ENCODE results near the gene MRFAP1L1. TPM values are rescaled to one million over a fixed set of nuclear protein-coding genes. Genes with fewer than 3 reads are reported as not detected.

The MRFAP1L1 gene
- total RNA-seq, 1 donor from 2014 or later = 141 TPM

GRCh38 chr4:6660430-6660829 lies 49.2 kb downstream of the MRFAP1L1 start:
- no peaks in the 10 kb centered on the region for H3K9me3 ChIP-seq (ENCODE audit: low read depth)
- DNase-seq (ENCODE audit: low spot score) = no peak
- H3K27ac ChIP-seq = no peak overlapping the region
- Mint-ChIP-seq H3K27me3 (ENCODE audit: insufficient read depth, low read depth) (peaks cover 10% of the 10 kb centered on the region), H3K9me3 (peaks cover 2% of the 10 kb centered on the region), H3K27ac (no peak overlapping the region), H3K36me3 (no peaks in the 10 kb centered on the region), H3K4me3 (no peak overlapping the region), H3K4me1 (no peaks in the 10 kb centered on the region)
- H4K20me1 ChIP-seq (ENCODE audit: low read depth) = no peaks in the 10 kb centered on the region
- no peak overlapping the region for H3K9ac ChIP-seq
- H3K79me2 ChIP-seq (ENCODE audit: low read depth) = no peaks in the 10 kb centered on the region
- H3K36me3 ChIP-seq = no peaks in the 10 kb centered on the region
- H3K27me3 ChIP-seq = peaks cover 33% of the 10 kb centered on the region
- H2AFZ ChIP-seq (replicated peaks) = no peak overlapping the region
- no peak overlapping the region for H3K4me2 ChIP-seq
- TF ChIP-seq EZH2phosphoT487 (IDR thresholded peaks at IDR 0.05) = no peak
- no peak for TF ChIP-seq CTCF (IDR thresholded peaks at IDR 0.05)
- TF ChIP-seq EZH2 (IDR thresholded peaks at IDR 0.05) = no peak
- no peaks in the 10 kb centered on the region for H3F3A ChIP-seq (ENCODE audit: low read depth)
- no peak overlapping the region for H3K4me3 ChIP-seq
- no peaks in the 10 kb centered on the region for H3K4me1 ChIP-seq

GRCh38 chr4:6659897-6660296 lies 49.8 kb downstream of the MRFAP1L1 start:
- Histone ChIP-seq H3K4me2 (no peak overlapping the region), H3K27ac (no peak overlapping the region), H3K4me3 (no peak overlapping the region), H2AFZ (replicated peaks) (no peak overlapping the region), H3K4me1 (no peaks in the 10 kb centered on the region), H3F3A (ENCODE audit: low read depth) (no peaks in the 10 kb centered on the region), H3K27me3 (peaks cover 33% of the 10 kb centered on the region), H3K9ac (no peak overlapping the region), H4K20me1 (ENCODE audit: low read depth) (no peaks in the 10 kb centered on the region), H3K9me3 (ENCODE audit: low read depth) (no peaks in the 10 kb centered on the region), H3K36me3 (no peaks in the 10 kb centered on the region), H3K79me2 (ENCODE audit: low read depth) (no peaks in the 10 kb centered on the region)
- TF ChIP-seq EZH2 (IDR thresholded peaks at IDR 0.05) (no peak), EZH2phosphoT487 (IDR thresholded peaks at IDR 0.05) (no peak)
- no peak overlapping the region for H3K27ac Mint-ChIP-seq
- H3K4me1 Mint-ChIP-seq = no peaks in the 10 kb centered on the region
- DNase-seq (ENCODE audit: low spot score) = no peak
- peaks cover 2% of the 10 kb centered on the region for H3K9me3 Mint-ChIP-seq
- H3K27me3 Mint-ChIP-seq (ENCODE audit: insufficient read depth, low read depth) = peaks cover 10% of the 10 kb centered on the region
- no peak overlapping the region for H3K4me3 Mint-ChIP-seq
- H3K36me3 Mint-ChIP-seq = no peaks in the 10 kb centered on the region

- Mint-ChIP-seq H3K27me3 (ENCODE audit: insufficient read depth, low read depth) (peaks cover 12% of the 10 kb centered on the region), H3K4me3 (no peak overlapping the region), H3K4me1 (no peaks in the 10 kb centered on the region), H3K27ac (no peak overlapping the region), H3K9me3 (peaks cover 7% of the 10 kb centered on the region), H3K36me3 (no peaks in the 10 kb centered on the region)
- Histone ChIP-seq H3K4me3 (no peak overlapping the region), H3F3A (ENCODE audit: low read depth) (no peaks in the 10 kb centered on the region), H3K4me2 (peak overlapping the region; percentile 49), H4K20me1 (ENCODE audit: low read depth) (no peaks in the 10 kb centered on the region), H3K27ac (no peak overlapping the region), H3K9me3 (ENCODE audit: low read depth) (no peaks in the 10 kb centered on the region), H3K27me3 (peaks cover 33% of the 10 kb centered on the region), H3K36me3 (no peaks in the 10 kb centered on the region), H3K79me2 (ENCODE audit: low read depth) (no peaks in the 10 kb centered on the region), H2AFZ (replicated peaks) (peak overlapping the region; percentile 9), H3K9ac (no peak overlapping the region), H3K4me1 (no peaks in the 10 kb centered on the region)
- DNase-seq (ENCODE audit: low spot score) = peak; percentile 53
- no peak for TF ChIP-seq CTCF (IDR thresholded peaks at IDR 0.05)
- TF ChIP-seq EZH2 (IDR thresholded peaks at IDR 0.05) = peak; percentile 24
Measured at GRCh38 chr4:6658597-6659075, 51.0 kb downstream of the MRFAP1L1 start.

GRCh38 chr4:6658209-6658595 lies 51.5 kb downstream of the MRFAP1L1 start:
- H3K27me3 Mint-ChIP-seq (ENCODE audit: insufficient read depth, low read depth) = peaks cover 12% of the 10 kb centered on the region
- no peak overlapping the region for H3K4me3 Mint-ChIP-seq
- H3K9me3 Mint-ChIP-seq = peaks cover 7% of the 10 kb centered on the region
- Histone ChIP-seq H3K9me3 (ENCODE audit: low read depth) (no peaks in the 10 kb centered on the region), H2AFZ (replicated peaks) (peak overlapping the region; percentile 9), H3K4me2 (no peak overlapping the region), H3K36me3 (no peaks in the 10 kb centered on the region), H3K27me3 (peaks cover 33% of the 10 kb centered on the region), H3K79me2 (ENCODE audit: low read depth) (no peaks in the 10 kb centered on the region), H3K4me1 (no peaks in the 10 kb centered on the region), H3F3A (ENCODE audit: low read depth) (no peaks in the 10 kb centered on the region), H3K27ac (no peak overlapping the region), H3K4me3 (no peak overlapping the region), H4K20me1 (ENCODE audit: low read depth) (no peaks in the 10 kb centered on the region), H3K9ac (no peak overlapping the region)
- no peaks in the 10 kb centered on the region for H3K4me1 Mint-ChIP-seq
- no peak overlapping the region for H3K27ac Mint-ChIP-seq
- TF ChIP-seq CTCF (IDR thresholded peaks at IDR 0.05) (no peak), EZH2 (IDR thresholded peaks at IDR 0.05) (no peak), EZH2phosphoT487 (IDR thresholded peaks at IDR 0.05) (no peak)
- DNase-seq (ENCODE audit: low spot score) = no peak
- no peaks in the 10 kb centered on the region for H3K36me3 Mint-ChIP-seq

Other genes starting within 250 kb of the MRFAP1L1 start
- 2.5 and 3.5 TPM in 2 replicates for gene PPP2R2C, start 237.3 kb downstream of the MRFAP1L1 start, total RNA-seq (ENCODE audit: low replicate concordance)
- gene MAN2B2, start 134.7 kb downstream of the MRFAP1L1 start, total RNA-seq (ENCODE audit: low replicate concordance) = 2.7 and 6.3 TPM in 2 replicates
- 162 and 178 TPM in 2 replicates for gene MRFAP1, start 69.2 kb downstream of the MRFAP1L1 start, total RNA-seq (ENCODE audit: low replicate concordance)
- not detected in 2 replicates for gene S100P, start 16.0 kb downstream of the MRFAP1L1 start, total RNA-seq (ENCODE audit: low replicate concordance)
- 10.5 and 24.6 TPM in 2 replicates for gene BLOC1S4, start 6.3 kb upstream of the MRFAP1L1 start, total RNA-seq (ENCODE audit: low replicate concordance)
- 42.9 and 52.2 TPM in 2 replicates for gene KIAA0232, start 72.9 kb upstream of the MRFAP1L1 start, total RNA-seq (ENCODE audit: low replicate concordance)
- gene TBC1D14, start 200.0 kb upstream of the MRFAP1L1 start, total RNA-seq (ENCODE audit: low replicate concordance) = 47.9 and 58.8 TPM in 2 replicates

All from neural progenitor cell (in vitro differentiated cells).